PFSK-1 (cell line): ENCODE results near the gene SLC5A8.

Experiments used
- POLR2AphosphoS5 ChIP-seq: IDR thresholded peaks from 2 replicates; pipeline ENCODE4 v1.6.1; 2012; ENCODE audit warnings: low read depth, mild to moderate bottlenecking, control low read depth, low read length, moderate library complexity
- TAF1 ChIP-seq: IDR thresholded peaks from 2 replicates; pipeline ENCODE4 v1.6.1; 2012; ENCODE audit warnings: low read length, control low read depth, borderline replicate concordance; ENCODE audit not compliant: insufficient read depth

DNA sequence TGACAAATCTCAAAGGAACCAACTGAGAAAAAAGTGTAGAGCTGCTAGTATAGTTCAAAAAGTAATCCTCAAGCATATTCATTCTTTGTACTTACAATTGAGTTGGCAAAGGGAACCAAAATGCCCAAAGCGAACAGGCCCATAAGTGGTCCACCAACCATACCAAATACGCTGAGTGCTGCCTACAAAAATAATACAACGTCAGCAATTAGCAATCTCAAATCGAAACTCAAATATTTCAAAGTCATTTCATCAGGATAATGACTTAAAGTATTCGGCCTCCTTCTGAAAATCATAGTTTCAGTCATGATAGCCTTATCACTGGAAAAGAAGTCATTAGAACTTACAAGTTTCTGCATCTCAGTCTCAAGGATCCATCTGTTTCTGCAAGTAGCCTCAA lies 42.0 kb downstream of the SLC5A8 start:
- TF ChIP-seq POLR2AphosphoS5 = no peak
- no peak for TF ChIP-seq TAF1
